Activated CD4-positive, alpha-beta T cell treated with anti-CD3 and anti-CD28 coated beads for 4 hours (primary cell): Measurements from ENCODE around the gene ECE2.
"Not testable (repeated sequence)": the region's sequence is repeated elsewhere in the genome, so short reads cannot be mapped to it uniquely, and the experiment has no call there.

Experiments used
- DNase-seq, 2 donors: peaks; one replicate each; pipeline ENCODE4 v3.0.0-alpha.2; 2020

The ECE2 gene

GRCh38 chr3:184339001-184339400 is 63.2 kb downstream of the ECE2 start:
- no peak for DNase-seq

- DNase-seq, result not testable (repeated sequence)
Observed at GRCh38 chr3:184339451-184340135, 63.8 kb downstream of the ECE2 start.

GRCh38 chr3:184341925-184342324 is 66.1 kb downstream of the ECE2 start:
- no peak for DNase-seq
